ENCODE data around the gene RINT1.
"Not testable (repeated sequence)": the region's sequence is repeated elsewhere in the genome, so short reads cannot be mapped to it uniquely, and the experiment has no call there.

Gene RINT1

DNA sequence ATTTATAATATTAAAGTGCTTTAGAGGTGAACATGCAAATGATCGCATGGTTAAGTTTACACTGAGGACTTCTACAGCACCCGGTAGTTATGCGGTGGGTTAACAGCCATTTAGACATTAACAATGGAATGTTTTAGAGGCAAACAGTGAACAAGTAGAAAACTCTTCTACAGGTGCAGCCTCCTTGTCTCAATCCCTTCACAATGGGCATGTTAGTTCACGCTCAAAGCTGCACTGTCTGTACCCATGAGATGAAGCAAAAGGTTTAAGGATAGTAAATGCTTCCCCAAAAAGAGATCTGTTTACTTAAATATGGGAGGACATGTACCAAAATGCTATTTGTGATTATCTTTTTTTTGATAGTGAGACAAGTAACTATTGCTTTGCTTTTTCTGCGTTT is 35.0 kb upstream of the RINT1 start:
- TF ChIP-seq, protein P1, sequence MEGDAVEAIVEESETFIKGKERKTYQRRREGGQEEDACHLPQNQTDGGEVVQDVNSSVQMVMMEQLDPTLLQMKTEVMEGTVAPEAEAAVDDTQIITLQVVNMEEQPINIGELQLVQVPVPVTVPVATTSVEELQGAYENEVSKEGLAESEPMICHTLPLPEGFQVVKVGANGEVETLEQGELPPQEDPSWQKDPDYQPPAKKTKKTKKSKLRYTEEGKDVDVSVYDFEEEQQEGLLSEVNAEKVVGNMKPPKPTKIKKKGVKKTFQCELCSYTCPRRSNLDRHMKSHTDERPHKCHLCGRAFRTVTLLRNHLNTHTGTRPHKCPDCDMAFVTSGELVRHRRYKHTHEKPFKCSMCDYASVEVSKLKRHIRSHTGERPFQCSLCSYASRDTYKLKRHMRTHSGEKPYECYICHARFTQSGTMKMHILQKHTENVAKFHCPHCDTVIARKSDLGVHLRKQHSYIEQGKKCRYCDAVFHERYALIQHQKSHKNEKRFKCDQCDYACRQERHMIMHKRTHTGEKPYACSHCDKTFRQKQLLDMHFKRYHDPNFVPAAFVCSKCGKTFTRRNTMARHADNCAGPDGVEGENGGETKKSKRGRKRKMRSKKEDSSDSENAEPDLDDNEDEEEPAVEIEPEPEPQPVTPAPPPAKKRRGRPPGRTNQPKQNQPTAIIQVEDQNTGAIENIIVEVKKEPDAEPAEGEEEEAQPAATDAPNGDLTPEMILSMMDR (IDR thresholded peaks at IDR 0.05; ENCODE audit: insufficient read depth, low read depth, low read length, missing control alignments) = no peak
- no peak for DNase-seq (ENCODE audit: low read depth)
- no peak overlapping the region for H3K4me3 ChIP-seq (ENCODE audit: low read depth, low read length)

GRCh38 chr7:105502173-105502572 is 29.8 kb upstream of the RINT1 start:
- TF ChIP-seq, protein P1 (IDR thresholded peaks at IDR 0.05; ENCODE audit: insufficient read depth, low read depth, low read length, missing control alignments) = no peak
- no peak for DNase-seq (ENCODE audit: low read depth)
- H3K4me3 ChIP-seq (ENCODE audit: low read depth, low read length) = no peak overlapping the region

DNA sequence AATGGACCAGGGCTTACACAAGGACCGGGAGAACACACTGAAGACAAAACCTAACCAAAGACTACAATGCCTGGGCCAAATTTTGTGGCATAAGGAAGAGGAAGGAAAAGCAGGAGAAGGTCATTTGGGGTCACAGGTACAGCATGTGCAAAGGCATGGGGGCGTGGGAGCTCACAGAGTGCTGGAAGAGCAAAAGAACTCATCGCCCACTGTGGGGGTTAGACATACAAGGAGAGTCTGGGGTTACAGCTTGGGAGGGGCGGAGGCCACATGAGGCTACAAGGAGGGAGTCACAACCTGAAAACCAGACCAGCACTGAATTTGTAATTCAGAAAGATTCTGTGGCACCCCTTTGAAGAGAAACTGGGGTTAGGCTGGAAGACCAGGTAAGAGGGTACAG is 19.6 kb upstream of the RINT1 start:
- H3K4me3 ChIP-seq (ENCODE audit: low read depth, low read length) = no peak overlapping the region
- TF ChIP-seq, protein P1 (IDR thresholded peaks at IDR 0.05; ENCODE audit: insufficient read depth, low read depth, low read length, missing control alignments) = no peak
- DNase-seq (ENCODE audit: low read depth) = no peak

DNA sequence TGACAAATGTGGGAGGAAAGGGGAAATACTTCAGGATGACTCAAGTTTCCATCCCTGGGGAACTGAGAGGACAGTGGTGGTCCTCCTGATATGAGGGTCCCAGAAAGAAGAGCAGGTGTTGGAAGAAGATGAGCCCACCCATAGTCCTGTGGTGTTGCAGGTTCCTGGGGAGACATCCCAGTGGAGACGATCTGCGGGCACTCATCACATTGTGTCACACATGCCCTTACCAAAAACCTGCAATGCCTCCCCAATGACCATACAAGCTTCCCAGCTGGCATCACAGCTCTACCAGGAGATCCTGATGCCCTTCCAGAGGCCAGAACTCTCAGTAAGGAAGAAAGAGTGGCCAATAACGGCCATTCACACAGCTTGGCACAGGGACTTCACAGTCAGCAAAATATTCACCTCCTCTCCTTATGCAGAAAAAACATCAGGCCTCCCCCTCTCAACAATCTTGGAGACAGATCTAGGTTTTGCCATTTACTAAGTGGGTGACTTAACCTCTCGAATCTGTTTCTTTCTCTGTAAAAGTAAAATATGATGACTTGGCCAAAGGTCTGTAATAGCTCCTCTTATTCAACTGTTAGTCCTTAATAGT is 19.0 kb upstream of the RINT1 start:
- DNase-seq (ENCODE audit: low read depth) = no peak
- H3K4me3 ChIP-seq (ENCODE audit: low read depth, low read length) = no peak overlapping the region
- TF ChIP-seq, protein P1 (IDR thresholded peaks at IDR 0.05; ENCODE audit: insufficient read depth, low read depth, low read length, missing control alignments) = no peak

DNA sequence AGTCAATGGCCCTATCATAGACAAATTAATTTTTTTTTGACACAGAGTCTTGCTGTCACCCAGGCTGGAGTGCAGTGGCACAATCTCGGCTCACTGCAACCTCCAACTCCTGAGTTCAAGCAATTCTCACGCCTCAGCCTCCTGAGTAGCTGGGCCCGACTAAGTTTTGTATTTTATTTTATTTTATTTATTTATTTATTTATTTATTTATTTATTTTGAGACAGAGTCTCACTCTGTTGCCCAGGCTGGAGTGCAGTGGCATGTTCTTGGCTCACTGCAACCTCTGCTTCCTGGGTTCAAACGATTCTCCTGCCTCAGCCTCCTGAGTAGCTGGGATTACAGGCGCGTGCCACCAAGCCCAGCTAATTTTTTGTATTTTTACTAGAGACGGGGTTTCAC is 16.4 kb upstream of the RINT1 start:
- not testable (repeated sequence) for DNase-seq (ENCODE audit: low read depth); H3K4me3 ChIP-seq (ENCODE audit: low read depth, low read length)

- no peak for DNase-seq (ENCODE audit: low read depth)
- TF ChIP-seq, protein P1 (IDR thresholded peaks at IDR 0.05; ENCODE audit: insufficient read depth, low read depth, low read length, missing control alignments) = no peak
- no peak overlapping the region for H3K4me3 ChIP-seq (ENCODE audit: low read depth, low read length)
Measured at GRCh38 chr7:105519353-105519752, 12.6 kb upstream of the RINT1 start.

DNA sequence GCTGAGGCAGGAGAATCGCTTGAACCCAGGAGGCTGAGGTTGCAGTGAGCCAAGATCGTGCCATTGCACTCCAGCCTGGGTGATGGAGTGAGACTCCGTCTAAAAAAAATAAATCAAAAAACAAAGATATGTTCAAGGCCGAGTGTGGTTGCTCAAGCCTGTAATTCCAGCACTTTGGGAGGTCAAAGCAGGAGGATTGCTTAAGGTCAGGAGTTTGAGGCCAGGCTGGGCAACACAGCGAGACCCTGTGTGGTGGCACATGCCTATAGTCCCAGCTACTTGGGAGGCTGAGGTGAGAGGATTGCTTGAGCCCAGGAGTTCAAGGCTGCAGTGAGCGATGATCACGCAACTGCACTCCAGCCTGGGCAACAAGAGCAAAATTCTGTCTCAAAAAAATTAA is 11.4 kb upstream of the RINT1 start:
- H3K4me3 ChIP-seq (ENCODE audit: low read depth, low read length) = peak overlapping the region; percentile 97
- DNase-seq (ENCODE audit: low read depth) = not testable (repeated sequence)

DNA sequence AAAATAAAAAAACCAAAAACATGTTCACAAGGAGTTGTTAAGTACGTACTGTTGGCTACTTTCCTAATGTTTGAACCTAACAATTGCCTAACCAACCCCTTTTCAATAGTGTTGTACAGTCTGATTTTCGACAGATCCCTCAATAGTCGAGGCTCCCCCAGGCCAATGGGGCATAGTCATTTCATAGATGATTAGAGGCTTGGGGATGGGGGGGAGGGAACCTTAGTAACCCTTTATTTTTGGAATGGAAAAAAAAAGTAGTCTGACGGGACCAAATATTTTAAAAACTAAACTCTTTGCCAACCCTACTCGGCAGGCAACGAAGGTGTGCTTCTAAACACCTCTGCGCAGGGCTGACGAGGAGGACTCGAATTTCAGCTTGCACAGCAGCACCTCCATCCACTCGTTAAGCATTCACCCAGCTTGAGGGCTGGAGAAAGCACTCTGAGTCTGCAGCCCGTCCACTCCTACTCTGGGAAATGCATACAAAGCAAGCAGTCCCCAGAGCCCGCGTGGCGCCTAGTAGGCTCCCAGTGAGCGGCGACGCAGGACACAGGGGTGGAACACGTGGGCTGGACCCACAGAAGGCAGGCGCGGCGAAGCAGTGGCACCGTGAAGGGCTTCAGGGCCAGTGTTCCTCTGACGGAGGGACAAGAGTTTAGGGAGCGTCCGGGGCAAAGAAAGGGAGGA is 10.8 kb upstream of the RINT1 start:
- DNase-seq (ENCODE audit: low read depth) = peak; percentile 60
- peak overlapping the region; percentile 97 for H3K4me3 ChIP-seq (ENCODE audit: low read depth, low read length)
- TF ChIP-seq, protein P1 (IDR thresholded peaks at IDR 0.05; ENCODE audit: insufficient read depth, low read depth, low read length, missing control alignments) = no peak
